Inferior parietal cortex (tissue), 1 donor: ENCODE measurements around the gene SMYD3.
"Not testable (repeated sequence)": the region's sequence is repeated elsewhere in the genome, so short reads cannot be mapped to it uniquely, and the experiment has no call there.

ENCODE experiments used
- DNase-seq: peaks from one replicate; pipeline ENCODE4 v3.0.0-alpha.2; 2016; ENCODE audit errors: extremely low spot score

Gene SMYD3

DNA sequence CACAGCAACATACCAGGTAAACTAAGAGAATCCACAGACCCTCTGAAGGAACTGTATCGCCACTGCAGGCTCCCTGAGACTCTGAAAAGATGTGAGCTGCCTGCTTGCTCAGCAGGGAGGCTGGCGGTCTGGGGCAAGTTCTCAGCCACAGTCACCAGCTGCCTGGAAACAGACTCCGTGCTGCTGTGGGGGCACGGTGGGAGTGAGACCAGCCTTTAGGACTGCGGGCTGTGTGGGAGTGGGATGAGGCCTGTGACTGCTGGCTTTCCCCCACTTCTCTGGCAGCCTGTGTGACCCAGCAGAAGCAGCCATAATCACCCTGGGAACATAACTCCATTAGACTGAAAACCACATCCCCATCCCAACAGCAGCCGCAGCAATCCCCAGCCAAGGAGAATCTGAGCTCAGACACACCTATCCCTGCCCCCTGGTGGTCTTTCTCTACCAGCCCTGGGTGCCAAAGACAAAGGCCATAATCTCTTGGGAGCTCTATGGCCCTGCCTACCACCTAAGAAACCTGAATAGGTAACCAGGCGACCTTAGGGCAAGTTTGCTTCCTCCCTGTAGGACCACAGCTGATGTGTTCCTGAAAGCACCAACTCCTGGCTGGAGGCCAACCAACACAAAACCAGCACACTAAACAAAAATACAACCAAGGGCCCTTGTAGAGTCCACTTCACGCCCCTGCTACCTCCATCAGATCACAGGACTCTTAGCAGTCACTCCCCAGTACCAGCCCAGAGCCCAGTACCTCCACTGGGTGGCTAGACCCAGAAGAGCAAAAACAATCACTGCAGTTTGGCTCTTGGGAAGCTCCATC lies 151.5 kb downstream of the SMYD3 start:
- DNase-seq, result no peak

GRCh38 chr1:246351721-246352120 lies 155.4 kb downstream of the SMYD3 start:
- DNase-seq, result no peak

- DNase-seq, result no peak
Measured at GRCh38 chr1:246350745-246351144, 156.3 kb downstream of the SMYD3 start.

DNA sequence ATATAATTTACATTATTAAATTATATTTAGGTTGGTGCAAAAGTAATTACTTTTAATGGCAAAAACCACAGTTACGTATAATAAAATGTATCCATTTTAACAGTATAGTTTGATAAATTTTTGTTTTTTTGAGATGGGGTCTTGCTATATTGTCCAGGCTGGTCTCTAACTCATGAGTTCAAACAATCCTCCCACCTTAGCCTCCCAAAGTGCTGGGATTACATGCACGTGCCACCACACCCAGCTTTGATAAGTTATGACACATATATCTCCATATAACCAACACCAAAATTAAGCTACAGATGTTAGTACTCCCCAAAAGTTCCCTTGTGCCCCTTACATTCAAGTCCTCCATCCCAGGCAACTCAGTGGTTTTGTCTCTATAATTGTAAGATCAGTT lies 163.1 kb downstream of the SMYD3 start:
- DNase-seq, result no peak

DNA sequence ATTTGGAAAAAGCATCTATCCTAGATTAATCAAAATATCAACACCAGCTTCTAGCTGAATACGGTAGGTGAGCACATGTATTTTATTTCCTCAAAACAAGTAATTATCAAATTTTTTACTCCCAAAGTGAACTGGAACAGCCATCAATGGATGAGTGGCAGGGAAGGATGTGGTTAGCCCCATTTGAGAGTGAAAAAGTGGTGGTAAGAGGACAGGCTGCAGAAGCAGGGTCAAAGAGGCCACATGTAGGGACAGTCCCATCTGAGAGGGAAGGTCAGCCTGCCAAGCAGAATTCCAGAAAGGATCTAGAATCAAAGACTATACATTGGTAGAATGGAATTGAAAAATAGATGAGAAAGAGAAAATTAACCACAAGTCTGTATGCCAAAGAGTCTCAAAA lies 163.8 kb downstream of the SMYD3 start:
- no peak for DNase-seq

DNA sequence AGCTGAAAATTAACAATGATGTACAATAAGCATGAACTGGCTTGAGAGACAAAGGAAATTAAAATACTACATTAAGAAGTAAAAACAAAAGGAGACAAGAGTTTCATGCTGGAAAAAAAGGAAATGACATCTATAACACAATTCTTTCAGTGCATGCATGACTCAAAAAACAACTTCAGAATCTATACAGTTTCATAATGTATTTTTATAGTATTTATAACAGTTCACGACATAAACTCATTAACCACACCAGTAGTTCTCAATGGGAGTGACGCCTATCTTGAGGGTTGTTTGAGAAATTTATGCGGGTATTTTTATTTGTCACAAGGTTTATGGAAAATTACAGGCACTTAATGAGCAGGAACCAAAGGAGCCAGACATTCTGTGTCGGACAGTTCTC lies 168.5 kb downstream of the SMYD3 start:
- no peak for DNase-seq

DNA sequence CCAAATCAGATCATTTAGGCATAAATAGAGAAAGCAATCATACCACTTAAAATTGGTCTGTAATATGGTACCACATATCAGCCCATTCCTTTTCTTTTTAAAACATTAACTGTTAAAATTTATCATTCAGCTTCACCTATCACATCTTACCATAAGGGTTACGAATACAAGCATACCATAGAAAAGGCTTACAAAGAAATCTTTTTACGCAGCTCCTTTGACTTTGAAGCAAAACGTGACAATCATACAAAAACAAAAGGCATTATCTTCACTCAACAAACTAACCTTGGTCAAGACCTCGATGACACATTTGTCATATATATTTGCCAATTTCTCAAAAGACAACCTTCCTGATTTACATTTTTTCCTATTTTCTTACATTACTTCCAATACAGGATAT lies 169.0 kb downstream of the SMYD3 start:
- no peak for DNase-seq

DNA sequence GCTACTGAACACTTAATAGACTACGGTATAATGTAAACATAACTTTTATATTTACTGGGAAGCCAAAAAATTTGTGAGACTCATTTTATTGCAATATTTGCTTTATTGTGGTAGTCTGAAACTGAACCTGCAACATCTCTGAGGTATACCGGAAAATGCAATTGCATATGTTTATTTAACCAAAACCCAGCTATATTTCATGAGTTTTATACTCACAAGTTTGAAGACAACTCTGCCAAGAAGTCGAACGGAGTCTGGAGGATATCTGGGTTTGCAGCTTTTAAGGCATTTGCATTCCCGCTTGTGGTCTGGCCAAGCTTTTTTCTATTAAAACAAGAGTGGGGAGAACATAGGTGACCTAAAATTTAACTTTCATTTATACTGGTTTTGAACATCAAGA lies 171.9 kb downstream of the SMYD3 start:
- no peak for DNase-seq

GRCh38 chr1:246333855-246334254 lies 173.2 kb downstream of the SMYD3 start:
- no peak for DNase-seq

- no peak for DNase-seq
Measured at GRCh38 chr1:246332078-246332477, 175.0 kb downstream of the SMYD3 start.

DNA sequence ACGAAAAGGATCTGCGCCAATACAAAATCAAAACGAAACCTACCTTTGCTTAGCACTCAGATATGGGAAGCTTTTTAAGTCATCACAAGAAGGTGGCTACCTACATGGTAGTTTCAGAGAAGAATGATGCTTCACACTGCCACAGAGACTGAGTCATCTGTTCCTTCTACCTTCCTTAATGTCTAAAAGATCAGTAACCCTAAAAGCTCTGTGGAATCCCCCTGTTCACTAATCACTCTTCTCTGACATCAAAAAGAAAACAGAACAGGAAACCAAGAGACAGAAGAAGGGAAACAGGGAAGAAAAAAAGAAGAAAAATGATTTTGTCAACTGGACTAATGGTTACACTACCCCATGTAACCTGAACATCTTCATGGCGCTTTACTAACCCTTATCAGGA lies 177.2 kb downstream of the SMYD3 start:
- DNase-seq, result no peak

DNA sequence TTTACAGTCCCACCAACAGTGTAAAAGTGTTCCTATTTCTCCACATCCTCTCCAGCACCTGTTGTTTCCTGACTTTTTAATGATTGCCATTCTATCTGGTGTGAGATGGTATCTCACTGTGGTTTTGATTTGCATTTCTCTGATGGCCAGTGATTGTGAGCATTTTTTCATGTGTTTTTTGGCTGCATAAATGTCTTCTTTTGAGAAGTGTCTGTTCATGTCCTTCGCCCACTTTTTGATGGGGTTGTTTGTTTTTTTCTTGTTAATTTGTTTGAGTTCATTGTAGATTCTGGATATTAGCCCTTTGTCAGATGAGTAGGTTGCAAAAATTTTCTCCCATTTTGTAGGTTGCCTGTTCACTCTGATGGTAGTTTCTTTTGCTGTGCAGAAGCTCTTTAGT lies 177.8 kb downstream of the SMYD3 start:
- DNase-seq, result not testable (repeated sequence)

- DNase-seq, result no peak
Measured at GRCh38 chr1:246324711-246325110, 182.4 kb downstream of the SMYD3 start.

- not testable (repeated sequence) for DNase-seq
Measured at GRCh38 chr1:246324033-246324432, 183.0 kb downstream of the SMYD3 start.

GRCh38 chr1:246320286-246320685 lies 186.8 kb downstream of the SMYD3 start:
- DNase-seq, result no peak

DNA sequence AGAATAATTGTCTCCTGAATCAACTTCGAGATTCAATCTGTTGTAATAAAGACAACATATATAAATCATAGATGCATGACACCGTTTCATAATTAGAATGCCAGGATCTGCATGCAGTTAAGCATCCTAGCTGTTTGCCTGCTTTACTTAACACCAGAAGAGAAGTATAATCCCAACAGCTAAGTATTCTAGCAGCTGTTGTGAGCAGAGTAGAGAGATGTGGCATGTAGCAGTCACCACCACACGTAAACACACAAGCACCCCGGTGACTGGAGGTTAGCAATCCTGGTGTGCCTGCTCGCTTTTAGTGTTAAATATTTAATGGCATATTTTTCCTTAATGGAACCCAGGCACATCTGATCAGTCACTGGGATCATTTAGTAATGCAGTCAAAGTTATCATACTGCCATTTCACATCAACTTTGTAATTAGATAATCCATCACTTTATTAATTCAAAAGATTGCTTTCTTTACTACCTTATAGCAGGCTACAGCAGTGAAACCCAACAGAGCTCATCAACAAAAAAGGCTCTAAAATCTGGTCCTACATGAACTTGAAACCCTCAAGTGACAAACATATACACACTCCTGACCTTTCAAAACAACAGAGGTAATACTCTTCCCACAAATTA lies 187.9 kb downstream of the SMYD3 start:
- no peak for DNase-seq

DNA sequence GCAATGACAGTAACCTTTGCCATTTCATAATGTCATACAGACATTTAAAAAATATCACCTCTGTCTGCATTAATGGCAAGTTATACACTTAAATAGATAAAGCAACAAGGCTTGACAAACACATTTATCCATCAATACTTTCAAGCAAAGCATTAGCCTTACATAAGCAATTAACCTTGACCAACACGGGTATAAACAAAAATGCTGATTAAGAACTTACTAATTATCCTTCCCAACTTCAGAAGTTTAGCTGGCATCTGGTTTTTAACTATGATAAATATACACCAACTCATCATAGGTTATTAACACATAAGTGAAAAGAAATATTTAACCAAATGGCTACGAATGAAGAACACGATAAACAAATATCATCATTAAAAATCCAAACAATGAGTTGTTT lies 188.5 kb downstream of the SMYD3 start:
- DNase-seq, result no peak

GRCh38 chr1:246318036-246318359 lies 189.1 kb downstream of the SMYD3 start:
- no peak for DNase-seq

- DNase-seq, result no peak
Measured at GRCh38 chr1:246317332-246318035, 189.6 kb downstream of the SMYD3 start.

DNA sequence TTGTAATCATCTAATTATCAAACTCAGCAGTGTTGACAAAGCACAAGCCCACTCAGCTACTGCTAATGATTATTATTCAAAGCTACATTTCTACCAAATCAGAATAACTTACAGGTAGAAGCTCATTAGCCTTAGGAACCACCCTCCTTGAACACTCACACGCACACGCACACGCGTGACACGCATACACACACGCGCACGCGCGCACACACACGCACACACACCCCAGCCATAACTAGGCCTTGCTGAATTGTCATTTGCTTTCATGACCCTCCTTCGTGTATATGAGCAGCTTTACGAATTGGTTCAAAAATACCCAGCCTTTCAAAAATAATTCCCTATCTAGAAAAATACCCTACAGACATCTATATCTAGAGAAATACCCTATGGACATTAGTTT lies 195.6 kb downstream of the SMYD3 start:
- no peak for DNase-seq

GRCh38 chr1:246309247-246309884 lies 197.7 kb downstream of the SMYD3 start:
- DNase-seq, result no peak

DNA sequence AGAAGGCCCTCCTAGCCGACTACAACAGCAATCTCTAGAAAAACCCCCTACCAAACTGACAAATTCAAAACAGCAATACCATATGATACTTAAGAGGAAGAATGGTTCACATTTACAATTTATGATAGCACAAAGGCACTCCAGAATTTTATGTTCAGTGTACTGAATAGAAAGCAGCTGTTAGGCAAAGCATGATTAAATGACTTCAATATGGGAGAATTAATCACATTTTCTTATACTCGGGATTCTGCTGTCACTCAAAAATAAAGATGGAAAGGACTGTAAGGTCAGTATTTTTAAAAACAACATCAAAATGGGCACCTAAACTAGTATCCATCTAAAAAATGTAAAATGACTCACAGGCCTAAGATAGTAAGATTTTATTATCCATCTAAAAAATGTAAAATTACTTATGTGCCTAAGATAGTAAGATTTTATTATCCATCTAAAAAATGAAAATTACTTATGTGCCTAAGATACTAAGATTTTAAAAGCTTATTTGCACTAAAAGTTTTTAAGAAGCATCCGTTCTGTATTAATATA lies 198.5 kb downstream of the SMYD3 start:
- DNase-seq, result no peak
